Measurements from ENCODE around the gene BRAF.

DNA sequence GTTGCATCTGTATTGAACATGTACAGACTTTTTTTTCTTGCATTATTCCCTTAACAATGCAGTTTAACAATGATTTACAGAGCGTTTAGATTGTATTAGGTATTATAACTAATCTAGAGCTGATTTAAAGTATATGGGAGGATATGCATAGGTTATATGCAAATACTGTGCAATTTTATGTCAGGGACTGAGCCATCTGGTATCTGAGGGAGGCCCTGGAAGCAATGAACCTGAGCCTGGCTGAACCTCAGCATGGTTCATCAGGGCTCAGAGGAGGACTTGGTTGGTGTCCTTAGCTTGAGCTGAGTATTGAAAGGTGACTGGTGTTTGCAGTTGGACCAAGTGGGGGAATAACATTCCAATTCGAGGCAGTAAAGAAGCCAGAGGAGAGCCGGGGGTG, 247.2 kb downstream of the BRAF start:
- TF ChIP-seq, protein P1, sequence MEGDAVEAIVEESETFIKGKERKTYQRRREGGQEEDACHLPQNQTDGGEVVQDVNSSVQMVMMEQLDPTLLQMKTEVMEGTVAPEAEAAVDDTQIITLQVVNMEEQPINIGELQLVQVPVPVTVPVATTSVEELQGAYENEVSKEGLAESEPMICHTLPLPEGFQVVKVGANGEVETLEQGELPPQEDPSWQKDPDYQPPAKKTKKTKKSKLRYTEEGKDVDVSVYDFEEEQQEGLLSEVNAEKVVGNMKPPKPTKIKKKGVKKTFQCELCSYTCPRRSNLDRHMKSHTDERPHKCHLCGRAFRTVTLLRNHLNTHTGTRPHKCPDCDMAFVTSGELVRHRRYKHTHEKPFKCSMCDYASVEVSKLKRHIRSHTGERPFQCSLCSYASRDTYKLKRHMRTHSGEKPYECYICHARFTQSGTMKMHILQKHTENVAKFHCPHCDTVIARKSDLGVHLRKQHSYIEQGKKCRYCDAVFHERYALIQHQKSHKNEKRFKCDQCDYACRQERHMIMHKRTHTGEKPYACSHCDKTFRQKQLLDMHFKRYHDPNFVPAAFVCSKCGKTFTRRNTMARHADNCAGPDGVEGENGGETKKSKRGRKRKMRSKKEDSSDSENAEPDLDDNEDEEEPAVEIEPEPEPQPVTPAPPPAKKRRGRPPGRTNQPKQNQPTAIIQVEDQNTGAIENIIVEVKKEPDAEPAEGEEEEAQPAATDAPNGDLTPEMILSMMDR (IDR thresholded peaks at IDR 0.05) = no peak
- no peak for TF ChIP-seq EP300 (IDR thresholded peaks at IDR 0.05)
- TF ChIP-seq POLR2A (IDR thresholded peaks at IDR 0.05) = no peak
- TF ChIP-seq POLR2AphosphoS5 (IDR thresholded peaks at IDR 0.05) = no peak

Data from suprapubic skin (tissue), 4 donors.